Stimulated activated CD4-positive, alpha-beta T cell treated with anti-CD3 and anti-CD28 coated beads, TNF-alpha, amount 100 ng/mL, for 24 hours (primary cell): ENCODE results near the gene NSMF.

ENCODE experiments used
- DNase-seq, 3 experiments: peaks; one replicate each; pipeline ENCODE4 v3.0.0-alpha.2; 2020; ENCODE audit warnings: low read depth in 3 of 3

The NSMF gene

GRCh38 chr9:137459152-137459600 lies at the start of gene NSMF:
TSS of gene NSMF (minus strand) at chr9:137459334. CDS start at chr9:137459102, 232 bp downstream.
- DNase-seq = peak; percentile 87 to 91 (median 89)

- DNase-seq = no peak
These were observed 47.6 kb upstream of the NSMF start for GRCh38 chr9:137506702-137507171.

GRCh38 chr9:137506274-137506673 lies 47.1 kb upstream of the NSMF start:
- no peak for DNase-seq

GRCh38 chr9:137505421-137506140 lies 46.4 kb upstream of the NSMF start:
- no peak for DNase-seq

- no peak for DNase-seq
These were observed 45.3 kb upstream of the NSMF start for GRCh38 chr9:137504432-137504777.

GRCh38 chr9:137502008-137502911 lies 43.1 kb upstream of the NSMF start:
- DNase-seq = no peak

- DNase-seq = no peak
These were observed 42.3 kb upstream of the NSMF start for GRCh38 chr9:137501457-137501856.

GRCh38 chr9:137500666-137501397 lies 41.7 kb upstream of the NSMF start:
- DNase-seq = no peak

- DNase-seq = no peak
These were observed 40.9 kb upstream of the NSMF start for GRCh38 chr9:137499858-137500661.

GRCh38 chr9:137499416-137499815 lies 40.3 kb upstream of the NSMF start:
- no peak for DNase-seq

- no peak for DNase-seq
These were observed 39.6 kb upstream of the NSMF start for GRCh38 chr9:137498720-137499150.

- DNase-seq = no peak
These were observed 39.0 kb upstream of the NSMF start for GRCh38 chr9:137497921-137498719.

GRCh38 chr9:137496601-137497375 lies 37.7 kb upstream of the NSMF start:
- DNase-seq = no peak

GRCh38 chr9:137494550-137495351 lies 35.6 kb upstream of the NSMF start:
- no peak for DNase-seq

- DNase-seq = no peak
These were observed 35.0 kb upstream of the NSMF start for GRCh38 chr9:137494104-137494544.

GRCh38 chr9:137493364-137494103 lies 34.4 kb upstream of the NSMF start:
- DNase-seq = no peak

GRCh38 chr9:137492464-137493363 lies 33.6 kb upstream of the NSMF start:
- peak in 1 of 3 experiments; percentile 28 for DNase-seq
